Caco-2 (cell line): ENCODE measurements around the gene BRD1. TPM values are rescaled to one million over a fixed set of nuclear protein-coding genes. Genes with fewer than 3 reads are reported as not detected.

ENCODE experiments used
- BruUV-seq: library from RNA; stranded (reverse); fragments of 400-500 nt; replicated peaks from 2 replicates; lab custom pipeline; 2021; lab: Mats Ljungman, UMichigan
- CTCF ChIA-PET: fragments of 300-600 bp; sonication (Branson Sonifier 250); formaldehyde crosslinking; loops from one replicate; lab custom pipeline; 2022; ENCODE audit warnings: antibody characterized with exemption; lab: Charles Lee
- POLR2A ChIA-PET: fragments of 300-600 bp; sonication (Branson Sonifier 250); formaldehyde crosslinking; loops from one replicate; lab custom pipeline; 2022; ENCODE audit warnings: antibody characterized with exemption; lab: Charles Lee
- DNase-seq, 2 experiments: peaks; one replicate each; pipeline versions ENCODE4 v3.0.0 to v3.0.0-alpha.2; 2020 to 2022
- H3K27me3 ChIP-seq: replicated peaks from 2 replicates; pipeline ENCODE4 v1.6.0; 2011; ENCODE audit warnings: low read length; ENCODE audit not compliant: control insufficient read depth, insufficient read depth
- H3K36me3 ChIP-seq: 2 replicates; pipeline ENCODE4 v1.5.1; 2011; ENCODE audit warnings: low read length; ENCODE audit not compliant: control insufficient read depth, insufficient read depth
- H3K4me1 ChIP-seq: fragments of 250-450 bp; sonication (Bioruptor Pico); 2 replicates; pipeline ENCODE4 v1.5.1; 2020; ENCODE audit warnings: mild to moderate bottlenecking
- H3K4me3 ChIP-seq: 2 replicates; pipeline ENCODE4 v1.5.1; 2011; ENCODE audit warnings: low read depth, mild to moderate bottlenecking, control low read depth, low read length
- H3K9me3 ChIP-seq: fragments of 250-450 bp; sonication (Bioruptor Pico); 2 replicates; pipeline ENCODE4 v1.5.1; 2020; ENCODE audit warnings: mild to moderate bottlenecking, moderate library complexity
- H3K27ac Mint-ChIP-seq: one replicate; pipeline ENCODE4 v1.8.0; 2022; ENCODE audit warnings: mixed read lengths; ENCODE audit not compliant: unreplicated experiment
- H3K27me3 Mint-ChIP-seq: one replicate; pipeline ENCODE4 v1.8.0; 2022; ENCODE audit warnings: mixed read lengths; ENCODE audit not compliant: insufficient read depth, unreplicated experiment
- H3K36me3 Mint-ChIP-seq: one replicate; pipeline ENCODE4 v1.8.0; 2022; ENCODE audit warnings: mild to moderate bottlenecking, mixed read lengths; ENCODE audit not compliant: insufficient read depth, unreplicated experiment
- H3K4me1 Mint-ChIP-seq: one replicate; pipeline ENCODE4 v1.8.0; 2022; ENCODE audit warnings: low read depth, mixed read lengths; ENCODE audit not compliant: unreplicated experiment
- H3K4me3 Mint-ChIP-seq: one replicate; pipeline ENCODE4 v1.8.0; 2022; ENCODE audit warnings: mild to moderate bottlenecking, moderate library complexity, mixed read lengths; ENCODE audit not compliant: unreplicated experiment
- H3K9me3 Mint-ChIP-seq: one replicate; pipeline ENCODE4 v1.8.0; 2022; ENCODE audit warnings: mixed read lengths; ENCODE audit not compliant: unreplicated experiment
- intact Hi-C: fragments of 100-400 bp; cut with micrococcal nuclease; formaldehyde crosslinking; loops from one replicate; pipeline ENCODE4 v1.10.0; 2022; ENCODE audit not compliant: unreplicated experiment
- total RNA-seq: library from RNA; stranded (reverse); gene quantifications from 2 replicates; pipeline ENCODE4 v1.2.3, GENCODE V29; 2022
- TF ChIP-seq, protein P1 (sequence below), 2 experiments: fragments of 200-600 bp in 1 of 2; IDR thresholded peaks; 1 replicate in 1 of 2; 2 replicates in 1 of 2; pipeline versions ENCODE4 v1.5.1 to v1.8.0; 2011 to 2022; ENCODE audit warnings: antibody characterized with exemption in 1 of 2, control low read depth in 1 of 2, inconsistent platforms in 1 of 2, low read depth in 1 of 2, low read length in 1 of 2, mild to moderate bottlenecking in 1 of 2, moderate library complexity in 1 of 2; ENCODE audit not compliant: insufficient read depth in 1 of 2, severe bottlenecking in 1 of 2, unreplicated experiment in 1 of 2

BRD1 gene
- total RNA-seq, 1 experiment from 2014 or later = 46.9 TPM

- Mint-ChIP-seq H3K36me3 (peaks cover 93% of the 10 kb centered on the region), H3K9me3 (no peaks in the 10 kb centered on the region), H3K27ac (no peak overlapping the region), H3K4me3 (no peak overlapping the region), H3K4me1 (peaks cover 6% of the 10 kb centered on the region), H3K27me3 (no peaks in the 10 kb centered on the region)
- POLR2A ChIA-PET = no interaction called here
- TF ChIP-seq, protein P1, sequence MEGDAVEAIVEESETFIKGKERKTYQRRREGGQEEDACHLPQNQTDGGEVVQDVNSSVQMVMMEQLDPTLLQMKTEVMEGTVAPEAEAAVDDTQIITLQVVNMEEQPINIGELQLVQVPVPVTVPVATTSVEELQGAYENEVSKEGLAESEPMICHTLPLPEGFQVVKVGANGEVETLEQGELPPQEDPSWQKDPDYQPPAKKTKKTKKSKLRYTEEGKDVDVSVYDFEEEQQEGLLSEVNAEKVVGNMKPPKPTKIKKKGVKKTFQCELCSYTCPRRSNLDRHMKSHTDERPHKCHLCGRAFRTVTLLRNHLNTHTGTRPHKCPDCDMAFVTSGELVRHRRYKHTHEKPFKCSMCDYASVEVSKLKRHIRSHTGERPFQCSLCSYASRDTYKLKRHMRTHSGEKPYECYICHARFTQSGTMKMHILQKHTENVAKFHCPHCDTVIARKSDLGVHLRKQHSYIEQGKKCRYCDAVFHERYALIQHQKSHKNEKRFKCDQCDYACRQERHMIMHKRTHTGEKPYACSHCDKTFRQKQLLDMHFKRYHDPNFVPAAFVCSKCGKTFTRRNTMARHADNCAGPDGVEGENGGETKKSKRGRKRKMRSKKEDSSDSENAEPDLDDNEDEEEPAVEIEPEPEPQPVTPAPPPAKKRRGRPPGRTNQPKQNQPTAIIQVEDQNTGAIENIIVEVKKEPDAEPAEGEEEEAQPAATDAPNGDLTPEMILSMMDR (IDR thresholded peaks at IDR 0.05; ENCODE audit: insufficient read depth in 1 of 2, low read depth in 1 of 2, low read length in 1 of 2, severe bottlenecking in 1 of 2, unreplicated experiment in 1 of 2) = no peak
- intact Hi-C loops = no loop called here
- Histone ChIP-seq H3K9me3 (no peaks in the 10 kb centered on the region), H3K27me3 (no peaks in the 10 kb centered on the region), H3K4me3 (no peak overlapping the region), H3K36me3 (no peaks in the 10 kb centered on the region; the same call in none of the 2 replicates), H3K4me1 (no peaks in the 10 kb centered on the region)
- DNase-seq = no peak
- no TSS peak for BruUV-seq
- CTCF ChIA-PET = no interaction called here
These were observed 35.6 kb downstream of the BRD1 start for GRCh38 chr22:49792107-49792506.

DNA sequence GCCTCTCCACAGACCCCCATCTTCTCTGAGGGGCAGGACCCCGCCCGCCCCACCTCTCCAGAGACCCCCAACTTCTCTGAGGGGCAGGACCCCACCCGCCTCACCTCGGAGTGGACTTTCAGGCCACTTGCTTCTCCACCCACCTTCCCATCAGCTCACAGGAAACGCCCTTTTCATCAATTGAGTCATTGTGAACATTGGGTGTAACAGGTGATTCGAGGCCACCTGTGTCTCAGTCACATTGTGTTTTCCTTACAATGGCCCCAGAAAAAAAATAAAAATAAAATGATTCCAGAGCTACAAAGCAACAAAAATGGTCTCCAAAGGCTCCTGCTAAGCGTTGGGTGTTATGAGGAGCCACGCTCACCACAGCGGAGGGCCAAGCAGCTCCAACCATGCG lies 36.0 kb downstream of the BRD1 start:
- no peaks in the 10 kb centered on the region for H3K9me3 ChIP-seq
- Mint-ChIP-seq H3K4me3 (no peak overlapping the region), H3K9me3 (no peaks in the 10 kb centered on the region), H3K36me3 (peaks cover 93% of the 10 kb centered on the region), H3K27me3 (no peaks in the 10 kb centered on the region), H3K27ac (no peak overlapping the region), H3K4me1 (peaks cover 6% of the 10 kb centered on the region)
- intact Hi-C loops = no loop called here
- no peaks in the 10 kb centered on the region for H3K27me3 ChIP-seq
- H3K4me3 ChIP-seq = no peak overlapping the region
- no peaks in the 10 kb centered on the region for H3K4me1 ChIP-seq
- no TSS peak for BruUV-seq
- no peaks in the 10 kb centered on the region; the same call in none of the 2 replicates for H3K36me3 ChIP-seq
- no peak for DNase-seq
- ChIA-PET CTCF (interaction anchor here (1.2 kb wide), 1 partner anchor 10 kb away, joined by 3 read pairs; no protein-coding TSS in a partner anchor), POLR2A (no interaction called here)
- TF ChIP-seq, protein P1 (IDR thresholded peaks at IDR 0.05; ENCODE audit: insufficient read depth in 1 of 2, low read depth in 1 of 2, low read length in 1 of 2, severe bottlenecking in 1 of 2, unreplicated experiment in 1 of 2) = no peak

DNA sequence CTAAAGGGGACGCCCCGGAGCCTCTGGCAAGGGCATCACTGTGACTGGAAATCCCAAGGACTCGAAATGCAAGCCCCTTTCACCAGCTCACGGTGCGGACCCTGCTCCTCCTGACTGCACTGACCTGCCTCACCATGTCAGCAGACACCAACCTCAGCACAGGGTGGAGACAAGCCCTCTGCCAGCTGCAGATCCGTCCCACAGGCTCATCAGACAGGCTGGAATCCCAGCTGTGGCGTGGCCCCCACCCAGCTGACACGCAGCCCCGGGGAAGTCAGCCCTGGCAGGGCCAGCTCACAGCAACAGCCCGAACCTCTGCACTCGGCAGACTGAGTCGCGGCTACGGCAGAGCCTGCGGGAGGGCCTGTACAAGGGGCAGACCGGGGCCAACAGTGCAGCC lies 36.8 kb downstream of the BRD1 start:
- CTCF ChIA-PET = interaction anchor here (1.2 kb wide), 1 partner anchor 11 kb away, joined by 3 read pairs; no protein-coding TSS in a partner anchor
- no peaks in the 10 kb centered on the region for H3K27me3 ChIP-seq
- H3K4me3 ChIP-seq = no peak overlapping the region
- POLR2A ChIA-PET = no interaction called here
- BruUV-seq = no TSS peak
- TF ChIP-seq, protein P1 (IDR thresholded peaks at IDR 0.05; ENCODE audit: insufficient read depth in 1 of 2, low read depth in 1 of 2, low read length in 1 of 2, severe bottlenecking in 1 of 2, unreplicated experiment in 1 of 2) = no peak
- no peaks in the 10 kb centered on the region for H3K9me3 ChIP-seq
- Mint-ChIP-seq H3K4me3 (no peak overlapping the region), H3K9me3 (no peaks in the 10 kb centered on the region), H3K36me3 (peaks cover 94% of the 10 kb centered on the region), H3K27me3 (no peaks in the 10 kb centered on the region), H3K27ac (no peak overlapping the region), H3K4me1 (peaks cover 6% of the 10 kb centered on the region)
- DNase-seq = no peak
- peaks cover 2% of the 10 kb centered on the region for H3K36me3 ChIP-seq
- intact Hi-C loops = no loop called here
- no peaks in the 10 kb centered on the region for H3K4me1 ChIP-seq
